WERI-Rb-1 (cell line): ENCODE measurements around the gene IDH3A.

Source experiments
- DNase-seq: peaks from one replicate; pipeline ENCODE4 v3.0.0-alpha.2; 2020
- H3K27ac ChIP-seq: fragments of 250-450 bp; sonication (Bioruptor Pico); 2 replicates; pipeline ENCODE4 v1.5.1; 2020; ENCODE audit warnings: mild to moderate bottlenecking, moderate library complexity
- H3K27me3 ChIP-seq: fragments of 250-450 bp; sonication (Bioruptor Pico); 2 replicates; pipeline ENCODE4 v1.5.1; 2021; ENCODE audit warnings: mild to moderate bottlenecking, low read depth, moderate library complexity; ENCODE audit not compliant: insufficient read depth, severe bottlenecking
- H3K36me3 ChIP-seq: fragments of 250-450 bp; sonication (Bioruptor Pico); 2 replicates; pipeline ENCODE4 v1.5.1; 2020; ENCODE audit warnings: mild to moderate bottlenecking, moderate library complexity
- H3K4me3 ChIP-seq: 2 replicates; pipeline ENCODE4 v1.5.1; 2011; ENCODE audit warnings: low read depth, mild to moderate bottlenecking, control low read depth, low read length
- H3K9me3 ChIP-seq: fragments of 250-450 bp; sonication (Bioruptor Pico); 2 replicates; pipeline ENCODE4 v1.5.1; 2021; ENCODE audit warnings: mild to moderate bottlenecking, moderate library complexity; ENCODE audit not compliant: severe bottlenecking
- TF ChIP-seq, protein P1 (sequence below): IDR thresholded peaks from 2 replicates; pipeline ENCODE4 v1.5.1; 2011; ENCODE audit warnings: low read depth, mild to moderate bottlenecking, control low read depth, inconsistent platforms, low read length

The IDH3A gene

DNA sequence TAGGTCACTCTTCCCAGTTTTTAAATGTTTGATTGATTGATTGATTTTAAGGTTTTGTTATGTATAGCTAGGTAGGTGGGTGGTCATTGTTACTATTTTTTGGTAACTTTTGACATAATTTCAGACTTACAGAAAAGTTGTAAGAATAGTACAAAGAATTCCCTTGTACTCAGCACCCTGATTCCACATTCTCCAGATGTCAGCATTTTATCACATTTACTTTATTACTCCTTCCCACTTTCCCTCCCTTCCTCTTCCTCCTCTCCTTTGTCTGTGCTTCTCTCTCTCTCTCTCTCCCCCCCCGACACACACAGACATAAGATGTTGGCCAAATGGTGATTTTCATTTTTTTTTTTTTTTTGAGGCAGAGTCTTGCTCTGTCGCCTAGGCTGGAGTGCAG, 14.8 kb downstream of the IDH3A start:
- TF ChIP-seq, protein P1, sequence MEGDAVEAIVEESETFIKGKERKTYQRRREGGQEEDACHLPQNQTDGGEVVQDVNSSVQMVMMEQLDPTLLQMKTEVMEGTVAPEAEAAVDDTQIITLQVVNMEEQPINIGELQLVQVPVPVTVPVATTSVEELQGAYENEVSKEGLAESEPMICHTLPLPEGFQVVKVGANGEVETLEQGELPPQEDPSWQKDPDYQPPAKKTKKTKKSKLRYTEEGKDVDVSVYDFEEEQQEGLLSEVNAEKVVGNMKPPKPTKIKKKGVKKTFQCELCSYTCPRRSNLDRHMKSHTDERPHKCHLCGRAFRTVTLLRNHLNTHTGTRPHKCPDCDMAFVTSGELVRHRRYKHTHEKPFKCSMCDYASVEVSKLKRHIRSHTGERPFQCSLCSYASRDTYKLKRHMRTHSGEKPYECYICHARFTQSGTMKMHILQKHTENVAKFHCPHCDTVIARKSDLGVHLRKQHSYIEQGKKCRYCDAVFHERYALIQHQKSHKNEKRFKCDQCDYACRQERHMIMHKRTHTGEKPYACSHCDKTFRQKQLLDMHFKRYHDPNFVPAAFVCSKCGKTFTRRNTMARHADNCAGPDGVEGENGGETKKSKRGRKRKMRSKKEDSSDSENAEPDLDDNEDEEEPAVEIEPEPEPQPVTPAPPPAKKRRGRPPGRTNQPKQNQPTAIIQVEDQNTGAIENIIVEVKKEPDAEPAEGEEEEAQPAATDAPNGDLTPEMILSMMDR = no peak
- no peaks in the 10 kb centered on the region for H3K9me3 ChIP-seq
- DNase-seq = no peak
- H3K4me3 ChIP-seq = no peak overlapping the region
- no peak overlapping the region for H3K27ac ChIP-seq
- no peaks in the 10 kb centered on the region for H3K27me3 ChIP-seq
- H3K36me3 ChIP-seq = peaks cover 71% of the 10 kb centered on the region

DNA sequence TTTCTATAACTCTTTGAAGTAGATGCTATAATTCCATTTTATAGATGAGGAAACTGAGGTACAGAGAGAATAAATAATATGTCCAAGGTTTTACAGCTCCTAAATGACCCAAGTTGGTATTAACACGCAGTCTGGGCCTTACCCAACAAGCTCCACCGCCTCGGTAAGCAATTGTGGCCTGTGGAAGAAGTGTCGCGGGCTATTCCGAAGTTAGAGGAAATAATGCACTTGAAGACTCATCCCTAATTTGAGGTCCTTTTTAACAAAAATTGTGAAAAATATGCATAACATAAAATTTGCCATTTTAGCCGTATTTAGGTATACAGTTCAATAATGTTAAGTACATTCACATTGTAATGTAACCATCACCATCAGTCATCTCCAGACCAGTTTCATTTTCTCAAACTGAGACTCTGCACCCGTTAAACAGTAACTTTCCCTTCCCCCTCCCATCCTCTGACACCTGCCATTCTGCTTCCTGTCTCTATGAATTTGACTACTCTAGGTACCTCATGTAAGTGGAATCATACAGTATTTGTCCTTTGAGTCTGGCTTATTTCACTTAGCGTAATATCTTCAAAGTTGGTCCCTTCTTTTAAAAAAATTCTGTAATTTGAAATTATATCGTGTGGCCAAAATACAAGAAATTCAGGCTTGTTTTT, 18.2 kb downstream of the IDH3A start:
- Histone ChIP-seq H3K27me3 (no peaks in the 10 kb centered on the region), H3K27ac (no peak overlapping the region), H3K9me3 (no peaks in the 10 kb centered on the region), H3K36me3 (peaks cover 71% of the 10 kb centered on the region), H3K4me3 (no peak overlapping the region)
- DNase-seq = no peak
- TF ChIP-seq, protein P1 = no peak

DNA sequence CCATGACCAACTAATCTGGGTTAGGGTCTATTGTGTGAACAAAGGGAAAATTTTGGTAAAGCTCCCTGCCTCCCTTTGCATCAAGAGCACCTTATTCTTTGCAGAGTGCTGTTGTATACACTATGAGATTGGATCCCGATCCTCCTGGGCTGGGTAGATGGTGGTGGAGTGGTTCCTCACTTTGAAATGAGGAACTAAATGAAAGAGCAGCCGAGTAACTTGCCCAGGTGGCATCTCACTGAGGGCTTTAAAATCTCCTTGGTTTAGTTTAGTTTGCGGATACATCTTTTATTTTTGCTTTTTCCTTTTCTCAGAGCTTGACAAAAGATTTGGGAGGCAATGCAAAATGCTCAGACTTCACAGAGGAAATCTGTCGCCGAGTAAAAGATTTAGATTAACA, 19.4 kb downstream of the IDH3A start:
- Histone ChIP-seq H3K27ac (no peak overlapping the region), H3K27me3 (no peaks in the 10 kb centered on the region), H3K4me3 (no peak overlapping the region), H3K36me3 (peaks cover 70% of the 10 kb centered on the region), H3K9me3 (no peaks in the 10 kb centered on the region)
- TF ChIP-seq, protein P1 = no peak
- no peak for DNase-seq

DNA sequence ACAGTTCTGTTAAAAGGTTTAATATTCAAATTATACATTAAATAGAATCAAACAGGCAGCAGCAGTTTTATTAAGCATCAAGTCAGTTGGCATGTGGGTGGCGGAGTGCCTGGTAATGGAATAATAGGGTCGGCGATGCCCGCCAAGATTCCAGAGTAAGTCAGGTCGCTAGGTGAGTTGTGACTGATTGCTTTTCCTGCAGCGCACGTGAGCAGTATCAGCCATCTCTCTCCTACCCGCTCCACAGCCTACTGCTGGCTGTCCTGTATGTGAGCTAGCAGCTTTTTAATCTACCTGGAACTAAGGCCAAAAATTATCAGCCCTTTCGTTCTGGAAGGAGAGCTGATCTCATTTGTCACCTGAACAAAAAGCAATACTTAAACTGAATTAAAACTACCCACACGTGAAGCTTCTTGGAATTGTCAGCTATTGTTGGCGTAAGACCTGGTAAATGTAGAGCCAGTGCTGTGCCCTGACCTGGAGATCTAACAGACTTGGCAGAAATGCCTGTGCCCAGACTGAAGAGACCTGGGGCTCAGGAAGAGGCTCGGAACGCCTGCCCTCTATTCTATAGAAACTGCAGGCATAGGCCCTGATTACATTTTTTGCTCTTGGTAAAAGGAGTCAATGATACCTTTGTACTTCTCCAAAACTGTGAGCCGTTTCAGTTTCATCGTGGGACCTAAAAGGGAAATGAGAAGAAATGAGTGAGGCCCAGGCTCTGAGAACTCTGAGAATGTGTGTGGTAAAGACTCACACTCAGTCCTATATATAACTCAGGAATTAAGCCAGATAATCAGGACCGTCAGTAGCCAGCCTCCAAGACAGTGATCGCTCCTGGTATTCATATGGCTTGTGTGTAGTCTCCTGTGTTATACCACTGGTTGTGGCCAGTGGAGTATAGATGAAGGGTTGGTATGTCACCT, 21.9 kb downstream of the IDH3A start:
- TF ChIP-seq, protein P1 = no peak
- no peak overlapping the region for H3K27ac ChIP-seq
- H3K36me3 ChIP-seq = peaks cover 53% of the 10 kb centered on the region
- H3K27me3 ChIP-seq = no peaks in the 10 kb centered on the region
- H3K9me3 ChIP-seq = no peaks in the 10 kb centered on the region
- no peak overlapping the region for H3K4me3 ChIP-seq
- DNase-seq = no peak

DNA sequence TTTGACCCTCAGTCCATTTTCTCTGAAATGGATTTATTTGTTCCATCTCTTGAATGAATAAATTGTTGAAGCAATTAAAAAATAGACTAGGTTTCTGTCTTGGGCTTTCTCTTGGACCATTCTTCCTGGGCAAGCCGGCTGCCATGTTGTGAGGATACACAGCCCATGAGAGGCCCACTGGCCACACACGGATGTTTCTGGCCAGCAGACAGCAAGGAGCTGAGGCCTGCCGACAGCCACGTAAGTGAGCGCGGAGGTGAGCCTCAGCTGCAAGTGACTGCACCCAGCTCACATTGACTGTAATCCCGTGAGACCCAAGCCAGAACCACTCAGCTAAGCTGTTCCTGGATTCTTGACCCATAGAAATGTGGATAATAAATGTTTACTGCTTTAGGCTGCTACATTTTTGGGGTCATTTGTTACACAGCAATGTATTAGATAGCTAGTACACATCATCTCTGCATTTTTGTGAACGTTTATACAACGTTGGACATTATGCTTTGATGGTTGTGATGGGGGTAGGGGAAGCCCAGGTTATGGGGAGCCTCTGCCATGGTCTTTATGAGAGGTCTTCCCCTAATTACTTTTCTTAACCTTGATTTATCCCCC, 22.8 kb downstream of the IDH3A start:
- Histone ChIP-seq H3K27ac (no peak overlapping the region), H3K27me3 (no peaks in the 10 kb centered on the region), H3K9me3 (no peaks in the 10 kb centered on the region), H3K36me3 (peaks cover 45% of the 10 kb centered on the region), H3K4me3 (no peak overlapping the region)
- TF ChIP-seq, protein P1 = no peak
- DNase-seq = no peak
